Middle frontal gyrus (tissue), 1 donor: ENCODE measurements around the gene WNT9B.

Experiments used
- DNase-seq: peaks from one replicate; pipeline ENCODE4 v3.0.0-alpha.2; 2015; ENCODE audit warnings: low spot score; ENCODE audit errors: extremely low spot score

The WNT9B gene

GRCh38 chr17:46853896-46854444 lies 2.6 kb downstream of the WNT9B start:
- DNase-seq = no peak

GRCh38 chr17:46854515-46854914 lies 3.1 kb downstream of the WNT9B start:
- no peak for DNase-seq

GRCh38 chr17:46854948-46855347 lies 3.6 kb downstream of the WNT9B start:
- no peak for DNase-seq

- DNase-seq = no peak
Measured at GRCh38 chr17:46857600-46857999, 6.2 kb downstream of the WNT9B start.

- no peak for DNase-seq
Measured at GRCh38 chr17:46859996-46860395, 8.6 kb downstream of the WNT9B start.

GRCh38 chr17:46862949-46863348 lies 11.6 kb downstream of the WNT9B start:
- no peak for DNase-seq

- no peak for DNase-seq
Measured at GRCh38 chr17:46863383-46864121, 12.2 kb downstream of the WNT9B start.

GRCh38 chr17:46865100-46865499 lies 13.7 kb downstream of the WNT9B start:
- DNase-seq = no peak

- DNase-seq = no peak
Measured at GRCh38 chr17:46866325-46866724, 14.9 kb downstream of the WNT9B start.

- DNase-seq = no peak
Measured at GRCh38 chr17:46866747-46867146, 15.4 kb downstream of the WNT9B start.

GRCh38 chr17:46868689-46869187 lies 17.4 kb downstream of the WNT9B start:
- no peak for DNase-seq

GRCh38 chr17:46869296-46869695 lies 17.9 kb downstream of the WNT9B start:
- DNase-seq = no peak

- no peak for DNase-seq
Measured at GRCh38 chr17:46869975-46870803, 18.8 kb downstream of the WNT9B start.

- DNase-seq = no peak
Measured at GRCh38 chr17:46872421-46872820, 21.0 kb downstream of the WNT9B start.

- DNase-seq = no peak
Measured at GRCh38 chr17:46873941-46874645, 22.7 kb downstream of the WNT9B start.

- DNase-seq = no peak
Measured at GRCh38 chr17:46874906-46875305, 23.5 kb downstream of the WNT9B start.

- no peak for DNase-seq
Measured at GRCh38 chr17:46875849-46876352, 24.5 kb downstream of the WNT9B start.

GRCh38 chr17:46876353-46876887 lies 25.0 kb downstream of the WNT9B start:
- DNase-seq = no peak

- no peak for DNase-seq
Measured at GRCh38 chr17:46876926-46877325, 25.5 kb downstream of the WNT9B start.

- DNase-seq = no peak
Measured at GRCh38 chr17:46877466-46877865, 26.1 kb downstream of the WNT9B start.

- DNase-seq = no peak
Measured at GRCh38 chr17:46878055-46878454, 26.7 kb downstream of the WNT9B start.
